ENCODE measurements around the gene ACOX2.

DNA sequence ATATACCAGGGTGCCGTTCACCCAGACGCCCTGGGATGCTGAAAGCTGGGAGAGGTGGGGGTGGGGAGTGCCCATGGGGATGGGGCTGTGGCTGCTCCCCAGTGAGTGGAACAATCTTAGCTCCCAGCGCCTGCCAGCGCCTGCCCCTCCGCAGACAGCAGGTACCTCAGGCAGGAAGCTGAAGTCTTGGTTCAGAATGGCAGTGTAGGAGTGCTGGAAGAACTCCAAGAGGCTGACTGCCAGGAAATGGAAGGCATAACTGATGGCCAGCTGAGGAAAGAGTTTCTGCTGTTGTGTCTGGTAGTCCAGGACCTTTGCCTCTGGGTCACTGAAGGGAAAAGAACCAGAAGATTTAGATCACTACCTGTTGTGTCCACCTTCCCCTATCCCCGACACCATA lies 8.4 kb downstream of the ACOX2 start:
- TF ChIP-seq EZH2phosphoT487 (IDR thresholded peaks at IDR 0.05; ENCODE audit: low read depth), result no peak
- TF ChIP-seq, protein P1, sequence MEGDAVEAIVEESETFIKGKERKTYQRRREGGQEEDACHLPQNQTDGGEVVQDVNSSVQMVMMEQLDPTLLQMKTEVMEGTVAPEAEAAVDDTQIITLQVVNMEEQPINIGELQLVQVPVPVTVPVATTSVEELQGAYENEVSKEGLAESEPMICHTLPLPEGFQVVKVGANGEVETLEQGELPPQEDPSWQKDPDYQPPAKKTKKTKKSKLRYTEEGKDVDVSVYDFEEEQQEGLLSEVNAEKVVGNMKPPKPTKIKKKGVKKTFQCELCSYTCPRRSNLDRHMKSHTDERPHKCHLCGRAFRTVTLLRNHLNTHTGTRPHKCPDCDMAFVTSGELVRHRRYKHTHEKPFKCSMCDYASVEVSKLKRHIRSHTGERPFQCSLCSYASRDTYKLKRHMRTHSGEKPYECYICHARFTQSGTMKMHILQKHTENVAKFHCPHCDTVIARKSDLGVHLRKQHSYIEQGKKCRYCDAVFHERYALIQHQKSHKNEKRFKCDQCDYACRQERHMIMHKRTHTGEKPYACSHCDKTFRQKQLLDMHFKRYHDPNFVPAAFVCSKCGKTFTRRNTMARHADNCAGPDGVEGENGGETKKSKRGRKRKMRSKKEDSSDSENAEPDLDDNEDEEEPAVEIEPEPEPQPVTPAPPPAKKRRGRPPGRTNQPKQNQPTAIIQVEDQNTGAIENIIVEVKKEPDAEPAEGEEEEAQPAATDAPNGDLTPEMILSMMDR (IDR thresholded peaks at IDR 0.05; ENCODE audit: low read depth, low read length), result no peak

Data from OCI-LY3 (cell line).